HepG2 (cell line): Measurements from ENCODE around the gene MED25. TPM values are rescaled to one million over a fixed set of nuclear protein-coding genes. Genes with fewer than 3 reads are reported as not detected.

ENCODE experiments used
- ATAC-seq: fragments of 200-7000 bp; cut with Tn5 transposase; 3 replicates; pipeline ENCODE4 v1.9.1; 2020; ENCODE audit warnings: mild to moderate bottlenecking, moderate library complexity
- BruUV-seq: library from RNA; stranded (reverse); fragments of 400-500 nt; replicated peaks from 2 replicates; lab custom pipeline; 2021; lab: Mats Ljungman, UMichigan
- CTCF ChIA-PET: fragments of 300-600 bp; formaldehyde crosslinking; extraction: SDS; loops from one replicate; lab custom pipeline; 2021; ENCODE audit warnings: low total read pairs, inconsistent platforms, low intra/inter-chr PET ratio; lab: Yijun Ruan, JAX
- POLR2A ChIA-PET: fragments of 350-600 bp; sonication (Branson Sonifier 250); formaldehyde crosslinking; loops from one replicate; lab custom pipeline; 2020; ENCODE audit warnings: antibody characterized with exemption, inconsistent platforms; lab: Yijun Ruan, JAX
- DNase-seq: peaks from one replicate; pipeline ENCODE4 v3.0.0-alpha.2; 2015; ENCODE audit warnings: low spot score
- FAIRE-seq: peaks from 3 replicates; lab custom pipeline; 2011; peaks lifted over from hg19 to GRCh38; lab: Jason Lieb, UNC
- H2AFZ ChIP-seq: one replicate; pipeline ENCODE4 v1.6.1; 2011; ENCODE audit warnings: low read length, inconsistent platforms
- H3K27ac ChIP-seq: fragments of 300-600 bp; 3 replicates; pipeline ENCODE4 v1.8.0; 2011; ENCODE audit warnings: mixed run types, mild to moderate bottlenecking, mixed read lengths, low read length, inconsistent platforms; ENCODE audit not compliant: insufficient read depth; ENCODE audit errors: extremely low read length
- H3K27me3 ChIP-seq, 2 experiments: fragments of 200-600 bp in 1 of 2; 2 replicates in 1 of 2; 3 replicates in 1 of 2; pipeline versions ENCODE4 v1.6.0 to v1.8.0; 2011; ENCODE audit warnings: low read length in 2 of 2, mild to moderate bottlenecking in 2 of 2, moderate library complexity in 2 of 2, inconsistent platforms in 1 of 2; ENCODE audit not compliant: insufficient read depth in 2 of 2, control insufficient read depth in 1 of 2
- H3K36me3 ChIP-seq, 2 experiments: fragments of 200-600 bp in 1 of 2; replicated peaks in 1 of 2; 2 replicates in 1 of 2; 3 replicates in 1 of 2; pipeline versions ENCODE4 v1.5.1 to v1.8.0; 2011; ENCODE audit warnings: low read length in 2 of 2, inconsistent platforms in 1 of 2; ENCODE audit not compliant: insufficient read depth in 2 of 2, control insufficient read depth in 1 of 2
- H3K4me1 ChIP-seq: 2 replicates; pipeline ENCODE4 v1.5.1; 2012; ENCODE audit warnings: low read length, inconsistent platforms; ENCODE audit not compliant: insufficient read depth
- H3K4me2 ChIP-seq: 2 replicates; pipeline ENCODE4 v1.6.0; 2011; ENCODE audit warnings: low read depth, low read length, inconsistent platforms
- H3K4me3 ChIP-seq, 3 experiments: fragments of 200-600 bp in 1 of 3; sonication (generic), shearing (Covaris generic) in 1 of 3; replicated peaks in 1 of 3; 2 replicates each; pipeline ENCODE4 v1.5.1; 2011 to 2016; ENCODE audit warnings: low read length in 3 of 3, inconsistent platforms in 2 of 3, low read depth in 2 of 3, mild to moderate bottlenecking in 2 of 3, control low read depth in 1 of 3, mixed read lengths in 1 of 3; ENCODE audit not compliant: insufficient read depth in 1 of 3
- H3K79me2 ChIP-seq: one replicate; pipeline ENCODE4 v1.6.1; 2011; ENCODE audit warnings: low read length, inconsistent platforms; ENCODE audit not compliant: insufficient read depth
- H3K9ac ChIP-seq: 2 replicates; pipeline ENCODE4 v1.6.0; 2011; ENCODE audit warnings: mild to moderate bottlenecking, low read depth, low read length, inconsistent platforms; ENCODE audit not compliant: insufficient read depth
- H3K9me3 ChIP-seq: 2 replicates; pipeline ENCODE4 v1.5.1; 2012; ENCODE audit warnings: mild to moderate bottlenecking, low read length
- H4K20me1 ChIP-seq: 2 replicates; pipeline ENCODE4 v1.6.0; 2011; ENCODE audit warnings: inconsistent platforms, mild to moderate bottlenecking, low read length, moderate library complexity; ENCODE audit not compliant: insufficient read depth
- CBX2 ChIP-seq, 2 experiments: fragments of 200-600 bp in 1 of 2; sonication (generic); formaldehyde crosslinking in 1 of 2; IDR thresholded peaks; 2 replicates each; pipeline versions ENCODE4 v1.7.0 to v1.8.1; 2018 to 2022; ENCODE audit warnings: low read depth in 2 of 2, low read length in 1 of 2, mild to moderate bottlenecking in 1 of 2, missing genetic modification reagents in 1 of 2
- FOXM1 ChIP-seq: sonication (generic); formaldehyde crosslinking; IDR thresholded peaks from 2 replicates; pipeline ENCODE4 v1.5.0; 2020; ENCODE audit warnings: missing genetic modification reagents
- NONO ChIP-seq, 2 experiments: fragments of 450-650 bp in 1 of 2; sonication (generic) in 1 of 2; formaldehyde crosslinking in 1 of 2; IDR thresholded peaks in 1 of 2; conservative IDR thresholded peaks in 1 of 2; 2 replicates each; pipeline versions ENCODE4 v1.6.1 to v1.8.0; 2017 to 2022; ENCODE audit warnings: mild to moderate bottlenecking in 1 of 2, missing genetic modification reagents in 1 of 2, moderate library complexity in 1 of 2
- USF2 ChIP-seq, 2 experiments: sonication (generic) in 1 of 2; formaldehyde crosslinking in 1 of 2; IDR thresholded peaks; 2 replicates each; pipeline versions ENCODE4 v1.5.1 to v1.6.1; 2011 to 2020; ENCODE audit warnings: borderline replicate concordance in 1 of 2, low read depth in 1 of 2, low read length in 1 of 2, mild to moderate bottlenecking in 1 of 2, missing genetic modification reagents in 1 of 2, moderate library complexity in 1 of 2
- ZBTB44 ChIP-seq: sonication (generic); formaldehyde crosslinking; IDR thresholded peaks from 2 replicates; pipeline ENCODE4 v1.4.0; 2020; ENCODE audit warnings: missing genetic modification reagents
- ZFP90 ChIP-seq: sonication (generic); formaldehyde crosslinking; IDR thresholded peaks from 2 replicates; pipeline ENCODE4 v1.8.0; 2022; ENCODE audit warnings: missing genetic modification reagents, mild to moderate bottlenecking, inconsistent platforms, borderline replicate concordance
- ZNF431 ChIP-seq: sonication (generic); formaldehyde crosslinking; IDR thresholded peaks from 2 replicates; pipeline ENCODE4 v1.9.0; 2022; ENCODE audit warnings: missing genetic modification reagents, low read depth, mild to moderate bottlenecking, borderline replicate concordance
- ZNF670 ChIP-seq: sonication (generic); formaldehyde crosslinking; IDR thresholded peaks from 2 replicates; pipeline ENCODE4 v1.8.0; 2022; ENCODE audit warnings: mild to moderate bottlenecking, missing genetic modification reagents, borderline replicate concordance
- ZNF687 ChIP-seq: sonication (generic); formaldehyde crosslinking; IDR thresholded peaks from 2 replicates; pipeline ENCODE4 v1.5.1; 2020; ENCODE audit warnings: mild to moderate bottlenecking, missing genetic modification reagents, moderate library complexity
- WGBS: methylation state at CpG from one replicate; pipeline ENCODE4 v1.1.6; 2017; ENCODE audit warnings: low lambda C conversion rate; 5-methylcytosine and 5-hydroxymethylcytosine counted together
- in situ Hi-C: cut with HindIII; loops from 2 replicates; pipeline ENCODE4 v1.10.0; 2017; ENCODE audit warnings: low pct_unique_long_range_greater_than_20kb; ENCODE audit not compliant: extremely low pct_ligation_motif_present
- intact Hi-C: fragments of 100-400 bp; cut with micrococcal nuclease; formaldehyde crosslinking; loops from one replicate; pipeline ENCODE4 v1.10.0; 2022; ENCODE audit not compliant: unreplicated experiment
- polyA plus RNA-seq, 8 experiments: library from polyadenylated mRNA; depleted of rRNA in 3 of 8; stranded (reverse) in 7 of 8; unstranded in 1 of 8; fragments of >200 nt; fragmentation: Illumina TruSeq in 4 of 8; extraction: Trizol in 4 of 8; gene quantifications; 2 replicates each; pipeline versions ENCODE4 v1.2.1 to v1.2.3, GENCODE V29; 2011 to 2016; ENCODE audit warnings: low read depth in 4 of 8, missing spikeins in 1 of 8, mixed read lengths in 1 of 8; ENCODE audit not compliant: insufficient read depth in 1 of 8
- total RNA-seq, 5 experiments: library from RNA; depleted of rRNA; stranded (reverse); fragments of >200 nt; fragmentation: Illumina TruSeq; extraction: Trizol; gene quantifications; 2 replicates each; pipeline ENCODE4 v1.2.3, GENCODE V29; 2016; ENCODE audit warnings: low read depth in 1 of 5

Gene MED25
- total and polyA plus RNA-seq, 2 of the 13 experiments (the other 11 are each of a cell fraction or from before 2014, with no cell fraction given), result 11.1 to 15.1 TPM

- no peak for TF ChIP-seq ZBTB44 (CRISPR knock-in tag)
- no peak for TF ChIP-seq NONO (IDR thresholded peaks at IDR 0.05)
- no peak for TF ChIP-seq NONO (CRISPR knock-in tag; conservative IDR thresholded peaks at IDR 0.05)
- TF ChIP-seq CBX2 (IDR thresholded peaks at IDR 0.05; ENCODE audit: low read depth, low read length), result no peak
- TF ChIP-seq CBX2 (CRISPR knock-in tag; IDR thresholded peaks at IDR 0.05; ENCODE audit: low read depth), result no peak
Measured at GRCh38 chr19:49809160-49809940, 8.7 kb upstream of the MED25 start (continued).

- DNase-seq, result no peak
- no peak for FAIRE-seq
- Histone ChIP-seq H2AFZ (peak overlapping the region; percentile 60), H3K9ac (peak overlapping the region; percentile 52; the same call in 1 of the 2 replicates), H3K36me3 (no peaks in the 10 kb centered on the region; a peak in 1 of 5 replicates), H4K20me1 (no peaks in the 10 kb centered on the region), H3K79me2 (no peaks in the 10 kb centered on the region), H3K9me3 (no peaks in the 10 kb centered on the region), H3K4me1 (peaks cover 14% of the 10 kb centered on the region), H3K4me2 (peak overlapping the region; percentile 79), H3K27me3 (no peaks in the 10 kb centered on the region), H3K27ac (no peak overlapping the region), H3K4me3 (peak overlapping the region; percentile 54 to 72 (median 62); a peak in 4 of 6 replicates)
- POLR2A ChIA-PET, result interaction anchor here (0.7 to 1.7 kb wide), 5 partner anchors 38 to 448 kb away, joined by 3 to 5 read pairs (median 4); partner anchors contain the start of genes PRMT1 and TEAD2
- intact Hi-C loops (loop anchor here (10.0 kb wide), 1 partner anchor 45 kb away; the partner anchor contains the start of genes AP2A1 and TSKS), in situ Hi-C loops (no loop called here)
- WGBS, result 75% methylated on average over 5 of the region's 5 CpGs
- BruUV-seq, result no TSS peak
- peak; percentile 5; the same call in 2 of the 3 replicates for ATAC-seq
- CTCF ChIA-PET, result no interaction called here
- TF ChIP-seq FOXM1, result no peak
- TF ChIP-seq USF2 (IDR thresholded peaks at IDR 0.05; ENCODE audit: low read depth, low read length), result 0 out of 2 replicates have a peak, but pooled peaks have one; percentile 17
- TF ChIP-seq USF2 (CRISPR knock-in tag; IDR thresholded peaks at IDR 0.05; ENCODE audit: borderline replicate concordance), result no peak
- no peak for TF ChIP-seq ZNF431
- TF ChIP-seq ZFP90 (CRISPR knock-in tag), result 0 out of 2 replicates have a peak, but pooled peaks have one; percentile 29
- peak; percentile 41 for TF ChIP-seq ZNF687 (CRISPR knock-in tag)
- TF ChIP-seq ZNF670, result 0 out of 2 replicates have a peak, but pooled peaks have one; percentile 30
Measured at GRCh38 chr19:49809941-49810389, 8.1 kb upstream of the MED25 start.
